ENCODE measurements around the gene C10orf67.

- TF ChIP-seq CTCF (IDR thresholded peaks at IDR 0.05) (no peak), POLR2A (IDR thresholded peaks at IDR 0.05) (no peak)
Observed at GRCh38 chr10:23201837-23202236, 142.8 kb downstream of the C10orf67 start.

Measured in uterus (tissue), 2 donors.